Endothelial cell of umbilical vein (primary cell): ENCODE measurements around the gene FAM3B. TPM values are rescaled to one million over a fixed set of nuclear protein-coding genes. Genes with fewer than 3 reads are reported as not detected.

Experiments used
- BruUV-seq: library from RNA; stranded (reverse); fragments of 400-500 nt; replicated peaks from 2 replicates; lab custom pipeline; 2021; lab: Mats Ljungman, UMichigan
- CTCF ChIA-PET: fragments of 300-600, 350-600 bp; sonication (Branson Sonifier 250); formaldehyde crosslinking; loops from one replicate; lab custom pipeline; 2021; ENCODE audit warnings: antibody characterized with exemption, inconsistent platforms; lab: Charles Lee
- POLR2A ChIA-PET: fragments of 300-600, 350-600 bp; sonication (Branson Sonifier 250); formaldehyde crosslinking; loops from one replicate; lab custom pipeline; 2021; ENCODE audit warnings: antibody characterized with exemption, inconsistent platforms; lab: Charles Lee
- DNase-seq: peaks from one replicate; pipeline ENCODE4 v3.0.0-alpha.2; 2011; ENCODE audit warnings: low read depth, low spot score
- FAIRE-seq: peaks from 2 replicates; lab custom pipeline; 2011; peaks lifted over from hg19 to GRCh38; lab: Jason Lieb, UNC
- H2AFZ ChIP-seq: 2 replicates; pipeline ENCODE4 v1.6.0; 2012; ENCODE audit warnings: low read depth, low read length, control low read depth, inconsistent platforms
- H3K27ac ChIP-seq: 2 replicates; pipeline ENCODE4 v1.5.1; 2011; ENCODE audit warnings: low read depth, mild to moderate bottlenecking, control low read depth, low read length, moderate library complexity; ENCODE audit not compliant: insufficient read depth
- H3K27me3 ChIP-seq, 2 experiments: 2 replicates each; pipeline versions ENCODE4 v1.6.0 to v1.6.1; 2011; ENCODE audit warnings: low read length in 2 of 2, mixed read lengths in 1 of 2; ENCODE audit not compliant: control insufficient read depth in 2 of 2, insufficient read depth in 2 of 2
- H3K36me3 ChIP-seq, 2 experiments: 2 replicates in 1 of 2; 3 replicates in 1 of 2; pipeline ENCODE4 v1.5.1; 2011; ENCODE audit warnings: low read length in 2 of 2, mild to moderate bottlenecking in 1 of 2, moderate library complexity in 1 of 2; ENCODE audit not compliant: control insufficient read depth in 2 of 2, insufficient read depth in 2 of 2; ENCODE audit errors: extremely low read depth in 1 of 2
- H3K4me1 ChIP-seq: 3 replicates; pipeline ENCODE4 v1.5.1; 2011; ENCODE audit warnings: mild to moderate bottlenecking, low read length; ENCODE audit not compliant: control insufficient read depth, insufficient read depth; ENCODE audit errors: extremely low read depth
- H3K4me2 ChIP-seq: 2 replicates; pipeline ENCODE4 v1.6.1; 2011; ENCODE audit warnings: low read length, control low read depth, mixed read lengths; ENCODE audit not compliant: insufficient read depth
- H3K4me3 ChIP-seq, 3 experiments: fragments of 200-600 bp in 1 of 3; sonication (generic), shearing (Covaris generic) in 1 of 3; replicated peaks in 1 of 3; 2 replicates each; pipeline ENCODE4 v1.5.1; 2011 to 2016; ENCODE audit warnings: control low read depth in 3 of 3, low read length in 3 of 3, mild to moderate bottlenecking in 2 of 3, inconsistent platforms in 1 of 3, low read depth in 1 of 3, moderate library complexity in 1 of 3; ENCODE audit not compliant: insufficient read depth in 1 of 3
- H3K79me2 ChIP-seq: 2 replicates; pipeline ENCODE4 v1.6.0; 2012; ENCODE audit warnings: low read length, inconsistent platforms; ENCODE audit not compliant: control insufficient read depth, insufficient read depth
- H3K9ac ChIP-seq: replicated peaks from 2 replicates; pipeline ENCODE3; 2011; ENCODE audit warnings: low read length, control low read depth; ENCODE audit not compliant: insufficient read depth; ENCODE audit errors: extremely low read depth
- H3K9me1 ChIP-seq: replicated peaks from 3 replicates; pipeline ENCODE4 v1.6.0; 2011; ENCODE audit warnings: mild to moderate bottlenecking, low read length; ENCODE audit not compliant: control insufficient read depth, insufficient read depth; ENCODE audit errors: extremely low read depth
- H3K9me3 ChIP-seq: replicated peaks from 2 replicates; pipeline ENCODE4 v1.5.1; 2012; ENCODE audit warnings: low read length, inconsistent platforms; ENCODE audit not compliant: control insufficient read depth, insufficient read depth
- H4K20me1 ChIP-seq: replicated peaks from 2 replicates; pipeline ENCODE3; 2011; ENCODE audit warnings: mild to moderate bottlenecking, low read length; ENCODE audit not compliant: control insufficient read depth, insufficient read depth; ENCODE audit errors: extremely low read depth
- EZH2 ChIP-seq: IDR thresholded peaks from 2 replicates; pipeline ENCODE4 v1.6.1; 2012; ENCODE audit warnings: borderline replicate concordance, low read depth, mild to moderate bottlenecking, moderate library complexity, low read length, inconsistent platforms; ENCODE audit not compliant: severe bottlenecking
- FOS ChIP-seq: IDR thresholded peaks from 2 replicates; pipeline ENCODE4 v1.6.1; 2011; ENCODE audit warnings: mild to moderate bottlenecking, low read length, moderate library complexity, borderline replicate concordance; ENCODE audit not compliant: insufficient read depth
- GATA2 ChIP-seq: IDR thresholded peaks from 2 replicates; pipeline ENCODE4 v1.7.0; 2011; ENCODE audit warnings: low read depth, mild to moderate bottlenecking, moderate library complexity, mixed read lengths, low read length; ENCODE audit not compliant: insufficient read length, insufficient read depth
- MYC ChIP-seq: IDR thresholded peaks from one replicate; pipeline ENCODE4 v1.6.1; 2011; ENCODE audit warnings: mild to moderate bottlenecking, low read depth, low read length
- POLR2AphosphoS5 ChIP-seq: IDR thresholded peaks from 2 replicates; pipeline ENCODE4 v1.6.1; 2012; ENCODE audit warnings: low read depth, mild to moderate bottlenecking, control low read depth, low read length, moderate library complexity; ENCODE audit not compliant: insufficient read depth
- dilution Hi-C: fragments of 300-500 bp; cut with MboI; formaldehyde crosslinking; loops from one replicate; pipeline ENCODE4 v1.15.0; 2019; ENCODE audit warnings: low sequenced_read_pairs; ENCODE audit not compliant: extremely low pct_ligation_motif_present
- intact Hi-C: fragments of 100-400 bp; cut with micrococcal nuclease; formaldehyde crosslinking; loops from one replicate; pipeline ENCODE4 v1.10.0; 2022
- polyA plus RNA-seq, 4 experiments: library from polyadenylated mRNA; depleted of rRNA in 3 of 4; stranded (reverse) in 3 of 4; unstranded in 1 of 4; fragments of >200 nt; gene quantifications; 2 replicates each; pipeline versions ENCODE4 v1.2.1 to v1.2.3, GENCODE V29; 2011 to 2012; ENCODE audit warnings: missing spikeins in 1 of 4
- total RNA-seq: library from RNA; stranded (reverse); gene quantifications from 2 replicates; pipeline ENCODE4 v1.2.3, GENCODE V29; 2021
- TF ChIP-seq, protein P1 (sequence below), 2 donors: IDR thresholded peaks; 1 replicate in 1 of 2; 2 replicates in 1 of 2; pipeline ENCODE4 v1.5.1; 2011; ENCODE audit warnings: low read length in 2 of 2, mild to moderate bottlenecking in 2 of 2, moderate library complexity in 2 of 2, control low read depth in 1 of 2, inconsistent platforms in 1 of 2, low read depth in 1 of 2; ENCODE audit not compliant: insufficient read depth in 1 of 2; ENCODE audit errors: extremely low read depth in 1 of 2
- TF ChIP-seq, protein P2 (sequence below): IDR thresholded peaks from 2 replicates; pipeline ENCODE4 v1.6.1; 2011; ENCODE audit not compliant: insufficient read depth, insufficient read length

The FAM3B gene
- total and polyA plus RNA-seq, 2 donors (not counting 3 experiments of a cell fraction or from before 2014, with no cell fraction given), result not detected

DNA sequence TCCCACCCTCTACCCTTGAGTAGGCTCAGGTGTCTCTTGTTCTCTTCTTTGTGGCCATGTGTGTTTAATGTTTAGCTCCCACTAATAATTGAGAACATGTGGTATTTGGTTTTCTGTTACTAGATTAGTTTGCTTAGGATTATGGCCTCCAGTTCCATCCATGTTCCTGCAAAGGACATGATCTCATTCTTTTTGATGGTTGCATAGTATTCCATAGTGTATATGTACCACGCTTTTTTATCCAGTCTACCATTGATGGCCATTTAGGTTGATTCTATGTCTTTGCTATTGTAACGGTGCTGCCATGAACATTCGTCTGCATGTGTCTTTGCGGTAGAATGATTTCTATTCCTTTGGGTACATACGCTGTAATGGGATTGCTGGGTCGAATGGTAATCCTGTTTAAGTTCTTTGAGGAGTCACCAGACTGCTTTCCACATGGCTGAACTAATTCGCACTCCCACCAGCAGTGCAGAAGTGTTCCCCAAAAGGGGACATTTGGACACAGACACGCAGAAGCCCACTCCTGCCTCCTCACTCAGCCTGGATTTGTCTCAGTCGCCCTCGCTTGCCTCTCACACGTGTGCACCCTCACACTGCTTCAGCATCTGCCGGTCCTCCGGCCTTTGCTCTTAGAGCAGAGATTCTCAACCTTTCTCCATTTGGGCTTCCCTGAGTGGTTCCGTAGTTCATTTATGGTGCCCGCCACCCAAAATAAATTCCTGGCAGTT is 48.9 kb downstream of the FAM3B start:
- no peaks in the 10 kb centered on the region for H3K27me3 ChIP-seq
- intact Hi-C loops (no loop called here), dilution Hi-C loops (no loop called here)
- no peaks in the 10 kb centered on the region for H3K9me1 ChIP-seq
- no peak overlapping the region for H3K9ac ChIP-seq
- ChIA-PET CTCF (no interaction called here), POLR2A (no interaction called here)
- H4K20me1 ChIP-seq, result no peaks in the 10 kb centered on the region
- no peak overlapping the region for H3K4me2 ChIP-seq
- H3K4me1 ChIP-seq, result no peaks in the 10 kb centered on the region
- no peaks in the 10 kb centered on the region for H3K36me3 ChIP-seq
- no peak overlapping the region for H3K27ac ChIP-seq
- TF ChIP-seq MYC (no peak), EZH2 (no peak), FOS (no peak), POLR2AphosphoS5 (no peak), GATA2 (no peak)
- TF ChIP-seq, protein P1, sequence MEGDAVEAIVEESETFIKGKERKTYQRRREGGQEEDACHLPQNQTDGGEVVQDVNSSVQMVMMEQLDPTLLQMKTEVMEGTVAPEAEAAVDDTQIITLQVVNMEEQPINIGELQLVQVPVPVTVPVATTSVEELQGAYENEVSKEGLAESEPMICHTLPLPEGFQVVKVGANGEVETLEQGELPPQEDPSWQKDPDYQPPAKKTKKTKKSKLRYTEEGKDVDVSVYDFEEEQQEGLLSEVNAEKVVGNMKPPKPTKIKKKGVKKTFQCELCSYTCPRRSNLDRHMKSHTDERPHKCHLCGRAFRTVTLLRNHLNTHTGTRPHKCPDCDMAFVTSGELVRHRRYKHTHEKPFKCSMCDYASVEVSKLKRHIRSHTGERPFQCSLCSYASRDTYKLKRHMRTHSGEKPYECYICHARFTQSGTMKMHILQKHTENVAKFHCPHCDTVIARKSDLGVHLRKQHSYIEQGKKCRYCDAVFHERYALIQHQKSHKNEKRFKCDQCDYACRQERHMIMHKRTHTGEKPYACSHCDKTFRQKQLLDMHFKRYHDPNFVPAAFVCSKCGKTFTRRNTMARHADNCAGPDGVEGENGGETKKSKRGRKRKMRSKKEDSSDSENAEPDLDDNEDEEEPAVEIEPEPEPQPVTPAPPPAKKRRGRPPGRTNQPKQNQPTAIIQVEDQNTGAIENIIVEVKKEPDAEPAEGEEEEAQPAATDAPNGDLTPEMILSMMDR (IDR thresholded peaks at IDR 0.05; ENCODE audit: extremely low read depth in 1 of 2, insufficient read depth in 1 of 2, low read depth in 1 of 2, low read length in 2 of 2), result no peak
- TF ChIP-seq, protein P2, sequence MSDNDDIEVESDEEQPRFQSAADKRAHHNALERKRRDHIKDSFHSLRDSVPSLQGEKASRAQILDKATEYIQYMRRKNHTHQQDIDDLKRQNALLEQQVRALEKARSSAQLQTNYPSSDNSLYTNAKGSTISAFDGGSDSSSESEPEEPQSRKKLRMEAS, result no peak
- no peaks in the 10 kb centered on the region for H3K79me2 ChIP-seq
- no TSS peak for BruUV-seq
- no peak overlapping the region for H2AFZ ChIP-seq
- no peak overlapping the region for H3K4me3 ChIP-seq
- no peak for DNase-seq
- FAIRE-seq, result no peak
- H3K9me3 ChIP-seq, result no peaks in the 10 kb centered on the region
